C4-2B (cell line): ENCODE measurements around the gene GJC2.

ENCODE experiments used
- H3K27ac ChIP-seq: fragments of 450-650 bp; 2 replicates; pipeline ENCODE4 v1.5.1; 2017
- ZFX ChIP-seq: fragments of 450-650 bp; IDR thresholded peaks from 2 replicates; pipeline ENCODE4 v1.6.1; 2017
- TF ChIP-seq, protein P1 (sequence below): fragments of 450-650 bp; conservative IDR thresholded peaks from 2 replicates; pipeline ENCODE4 v1.5.1; 2017; ENCODE audit warnings: mild to moderate bottlenecking

GJC2 gene

DNA sequence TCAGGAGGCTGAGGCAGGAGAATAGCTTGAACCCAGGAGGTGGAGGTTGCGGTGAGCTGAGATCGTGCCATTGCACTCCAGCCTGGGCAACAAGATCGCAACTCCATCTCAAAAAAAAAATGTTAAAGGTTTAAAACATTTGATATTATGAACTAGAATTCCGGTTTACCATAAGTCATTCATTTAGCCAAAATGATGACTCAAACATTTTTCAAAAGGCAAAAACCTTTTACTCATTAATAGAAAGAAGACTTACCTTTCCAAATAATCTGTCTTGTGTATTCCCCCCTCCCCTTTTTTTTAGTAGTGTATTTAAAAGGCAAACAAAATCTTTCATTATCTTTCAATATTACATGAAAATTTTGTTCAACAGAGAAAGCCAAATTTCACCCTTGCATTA, 32.4 kb upstream of the GJC2 start:
- TF ChIP-seq ZFX = no peak
- TF ChIP-seq, protein P1, sequence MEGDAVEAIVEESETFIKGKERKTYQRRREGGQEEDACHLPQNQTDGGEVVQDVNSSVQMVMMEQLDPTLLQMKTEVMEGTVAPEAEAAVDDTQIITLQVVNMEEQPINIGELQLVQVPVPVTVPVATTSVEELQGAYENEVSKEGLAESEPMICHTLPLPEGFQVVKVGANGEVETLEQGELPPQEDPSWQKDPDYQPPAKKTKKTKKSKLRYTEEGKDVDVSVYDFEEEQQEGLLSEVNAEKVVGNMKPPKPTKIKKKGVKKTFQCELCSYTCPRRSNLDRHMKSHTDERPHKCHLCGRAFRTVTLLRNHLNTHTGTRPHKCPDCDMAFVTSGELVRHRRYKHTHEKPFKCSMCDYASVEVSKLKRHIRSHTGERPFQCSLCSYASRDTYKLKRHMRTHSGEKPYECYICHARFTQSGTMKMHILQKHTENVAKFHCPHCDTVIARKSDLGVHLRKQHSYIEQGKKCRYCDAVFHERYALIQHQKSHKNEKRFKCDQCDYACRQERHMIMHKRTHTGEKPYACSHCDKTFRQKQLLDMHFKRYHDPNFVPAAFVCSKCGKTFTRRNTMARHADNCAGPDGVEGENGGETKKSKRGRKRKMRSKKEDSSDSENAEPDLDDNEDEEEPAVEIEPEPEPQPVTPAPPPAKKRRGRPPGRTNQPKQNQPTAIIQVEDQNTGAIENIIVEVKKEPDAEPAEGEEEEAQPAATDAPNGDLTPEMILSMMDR = no peak
- no peak overlapping the region for H3K27ac ChIP-seq

DNA sequence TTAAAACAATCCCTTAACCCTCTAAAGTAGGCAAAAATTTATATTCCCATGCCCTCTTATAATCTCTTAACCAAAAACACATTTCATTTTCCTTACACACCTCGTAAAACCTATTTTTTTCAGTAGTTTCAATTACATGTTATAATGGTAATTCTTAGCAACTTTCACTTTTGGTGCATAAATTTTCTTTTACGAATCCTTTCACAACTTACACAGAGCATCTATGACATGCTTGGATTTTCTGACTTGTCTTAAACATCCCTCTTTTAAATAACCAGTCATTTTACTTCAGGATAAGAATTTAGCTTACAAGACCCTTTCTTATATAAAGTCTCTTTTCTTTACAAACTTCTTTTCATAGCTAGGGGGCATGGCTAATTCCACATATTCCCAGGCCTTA, 31.7 kb upstream of the GJC2 start:
- H3K27ac ChIP-seq = no peak overlapping the region
- TF ChIP-seq, protein P1 = no peak
- no peak for TF ChIP-seq ZFX

DNA sequence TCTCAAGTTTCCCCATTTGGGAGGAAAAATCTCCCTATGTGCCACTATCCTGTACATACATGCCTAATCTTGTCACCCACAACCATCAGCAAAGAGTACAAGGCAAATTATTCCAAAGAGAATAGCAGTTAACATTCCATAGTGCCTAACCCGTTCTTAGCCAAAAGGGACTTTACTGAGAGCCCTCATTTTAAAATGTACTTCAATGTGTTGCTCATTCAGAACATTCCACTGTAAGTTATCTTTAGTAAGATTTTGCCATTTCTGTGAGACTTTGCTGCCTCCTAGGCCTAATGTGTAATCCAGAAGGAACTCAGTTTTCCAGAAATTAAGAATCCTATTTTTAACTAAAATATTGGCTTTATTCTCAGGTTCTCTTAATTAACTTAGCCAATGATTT, 29.4 kb upstream of the GJC2 start:
- H3K27ac ChIP-seq = no peak overlapping the region
- TF ChIP-seq ZFX = no peak
- TF ChIP-seq, protein P1 = no peak

DNA sequence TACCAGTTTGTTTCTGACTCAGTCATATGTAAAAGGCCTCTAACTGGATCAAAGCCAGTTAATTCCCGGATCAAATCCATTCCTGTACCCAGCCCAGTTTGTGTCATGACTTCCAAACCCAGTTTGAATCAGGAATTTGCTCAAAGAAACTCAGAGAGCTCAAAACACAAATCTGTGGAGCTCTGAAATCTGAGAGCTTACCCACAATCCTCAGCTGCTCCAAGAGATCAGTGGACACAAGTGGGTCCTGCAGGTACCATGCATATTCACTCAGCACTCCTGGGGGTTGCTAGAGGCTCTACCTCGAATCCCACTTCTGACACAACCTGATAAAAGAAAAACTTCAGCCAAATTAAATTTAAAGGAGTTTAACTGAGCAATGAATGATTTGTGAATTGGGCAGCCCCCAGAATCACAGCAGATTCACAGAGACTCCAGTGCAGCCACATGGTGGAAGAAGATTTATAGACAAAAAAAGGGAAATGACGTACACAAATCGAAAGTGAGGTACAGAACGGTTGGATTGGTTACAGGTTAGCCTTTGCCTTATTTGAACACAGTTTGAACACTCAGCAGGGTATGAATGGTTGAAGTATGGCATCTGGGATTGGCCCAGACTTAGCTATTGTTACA, 28.8 kb upstream of the GJC2 start:
- TF ChIP-seq ZFX = no peak
- TF ChIP-seq, protein P1 = no peak
- no peak overlapping the region for H3K27ac ChIP-seq

DNA sequence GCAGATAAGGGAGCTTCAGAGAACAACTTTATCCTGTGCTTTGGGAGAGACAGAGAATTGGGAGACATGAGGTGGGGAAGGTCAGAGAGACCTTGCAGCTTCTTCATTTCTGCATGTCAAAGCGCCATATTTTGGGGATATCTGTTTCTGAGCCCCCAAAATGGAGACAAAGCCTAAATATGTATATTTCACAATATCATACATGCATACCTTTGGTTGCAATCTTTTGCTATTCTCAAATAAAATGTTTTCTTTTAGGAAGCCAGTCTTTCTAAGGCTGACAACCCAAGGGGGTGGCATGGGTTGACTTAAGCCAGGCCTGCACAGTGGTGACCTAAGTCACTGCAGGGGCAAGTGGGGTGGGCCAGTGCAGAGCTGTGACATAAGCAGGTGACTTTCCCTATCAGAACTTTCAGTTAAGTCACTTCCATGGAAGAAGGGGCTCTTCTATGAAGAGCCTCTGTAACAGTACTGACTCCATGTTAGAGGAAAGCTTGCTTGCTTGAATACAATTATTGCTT, 26.7 kb upstream of the GJC2 start:
- TF ChIP-seq, protein P1 = no peak
- no peak for TF ChIP-seq ZFX
- H3K27ac ChIP-seq = no peak overlapping the region

DNA sequence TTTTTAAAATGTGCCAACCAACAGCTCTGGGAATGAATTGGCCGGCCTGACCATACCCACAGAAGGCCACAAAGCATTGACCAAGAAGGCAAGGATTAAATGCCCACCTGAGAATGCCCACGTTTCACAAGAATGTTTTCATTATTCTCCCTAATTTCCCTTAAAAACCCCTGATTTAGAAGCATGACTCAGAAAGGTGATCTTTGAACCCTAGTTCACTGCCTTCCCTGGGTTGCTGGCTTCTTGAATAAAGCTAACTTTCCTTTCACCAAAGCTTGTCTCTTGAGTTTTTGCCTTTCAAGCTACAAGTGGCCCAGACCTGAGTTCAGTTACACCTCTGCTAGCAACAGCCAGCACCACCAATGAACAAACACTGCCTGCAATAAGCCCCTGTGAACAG, 26.2 kb upstream of the GJC2 start:
- TF ChIP-seq, protein P1 = no peak
- TF ChIP-seq ZFX = no peak
- no peak overlapping the region for H3K27ac ChIP-seq

DNA sequence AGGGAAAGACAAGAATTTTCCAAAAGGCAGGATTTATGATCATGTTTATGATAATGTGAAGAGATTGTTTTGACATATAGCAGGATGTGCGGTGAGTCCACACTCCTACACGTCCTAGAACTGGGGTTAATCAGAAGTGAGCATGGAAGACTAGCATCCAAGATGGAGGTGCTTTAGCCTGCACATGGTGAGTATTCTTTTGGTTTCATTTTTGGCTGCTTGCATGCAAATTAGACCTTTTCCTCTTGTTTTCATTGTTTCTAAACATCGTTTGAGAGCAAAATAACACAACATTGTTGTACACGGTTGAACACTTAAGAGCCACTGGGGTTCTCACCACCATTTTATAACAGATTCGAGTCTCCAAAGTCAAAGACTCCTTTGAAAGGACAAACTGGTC, 24.5 kb upstream of the GJC2 start:
- H3K27ac ChIP-seq = no peak overlapping the region
- TF ChIP-seq, protein P1 = no peak
- TF ChIP-seq ZFX = no peak
